Neural progenitor cell (in vitro differentiated cells): Measurements from ENCODE around the gene KLHL29.

Experiments used
- CTCF ChIP-seq: fragments of 200-600 bp; sonication (generic); IDR thresholded peaks from 2 replicates; pipeline ENCODE4 v1.5.1; 2017; ENCODE audit warnings: antibody characterized with exemption, mild to moderate bottlenecking
- EZH2 ChIP-seq: fragments of 200-600 bp; sonication (generic); IDR thresholded peaks from 2 replicates; pipeline ENCODE4 v1.6.1; 2017; ENCODE audit warnings: antibody characterized with exemption, mild to moderate bottlenecking, moderate library complexity
- EZH2phosphoT487 ChIP-seq: fragments of 200-600 bp; sonication (generic); IDR thresholded peaks from 2 replicates; pipeline ENCODE4 v1.6.1; 2017; ENCODE audit warnings: antibody characterized with exemption

- no peak for TF ChIP-seq CTCF
- TF ChIP-seq EZH2: no peak
- TF ChIP-seq EZH2phosphoT487: no peak
Measured at GRCh38 chr2:23611839-23612238, 226.9 kb downstream of the KLHL29 start.
